Right kidney (tissue), 9 donors: ENCODE data around the gene FGD4.

Experiments
- DNase-seq: peaks from one replicate; pipeline ENCODE4 v3.0.0-alpha.2; 2016
- long read RNA-seq, 8 donors: transcript quantifications; one replicate each; lab custom pipeline, GENCODE V29; 2026

Gene FGD4
- long read RNA-seq, donor 1, partial matches to known transcripts = 6 of 6 reads
- long read RNA-seq, donor 1, other reads (novel, unspliced or antisense) = 0 of 6 reads
- long read RNA-seq, donor 2 = 0 reads
- long read RNA-seq, donor 3 = 0 reads
- long read RNA-seq, donor 4 = 0 reads
- long read RNA-seq, donor 5, partial matches to known transcripts = 0 of 1 reads
- long read RNA-seq, donor 5, other reads (novel, unspliced or antisense) = 0 of 1 reads
- long read RNA-seq, donor 6 = 0 reads
- long read RNA-seq, donor 7 = 0 reads
- long read RNA-seq, donor 8, partial matches to known transcripts = 0 of 3 reads
- long read RNA-seq, donor 8, other reads (novel, unspliced or antisense) = 0 of 3 reads

DNA sequence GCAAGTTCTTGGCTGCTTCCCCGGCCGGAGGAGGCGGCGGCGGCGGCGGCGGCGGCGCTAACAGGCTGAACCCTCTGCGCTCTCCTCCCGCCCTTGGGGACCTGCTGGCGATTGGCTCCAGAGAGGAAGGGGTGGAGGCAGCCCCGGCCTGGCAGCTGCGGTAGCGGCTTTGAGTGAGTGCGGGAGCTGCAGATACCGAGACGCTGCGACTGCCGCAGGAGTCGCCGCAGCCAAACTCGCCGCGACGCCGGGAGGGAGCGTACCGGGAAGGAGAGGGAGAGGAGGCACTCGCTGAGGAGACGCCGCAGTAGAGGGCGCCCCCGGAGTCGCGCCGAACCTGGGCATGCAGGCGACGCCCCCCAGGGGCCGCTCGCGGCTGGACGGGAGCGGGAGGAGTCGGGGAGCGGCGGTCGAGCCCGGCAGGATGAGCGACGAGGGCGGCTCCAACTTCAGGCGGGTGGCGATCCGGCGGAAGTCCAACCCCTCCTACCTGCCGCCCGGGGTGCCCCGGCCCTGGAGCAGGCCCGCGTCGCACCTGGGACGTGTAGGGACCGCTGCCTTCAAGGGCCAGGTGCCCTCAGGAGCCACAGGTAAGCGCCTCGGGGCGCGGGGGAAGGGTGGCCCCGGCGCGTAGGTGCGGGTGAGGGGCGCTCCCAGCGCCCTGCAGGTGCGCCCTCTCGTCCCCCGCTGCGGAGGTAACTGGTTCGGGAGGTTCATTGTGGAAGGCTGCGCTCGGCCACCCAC, at the start of gene FGD4:
Gene FGD4, plus strand, starts transcription at position 189 of the 744 bp plus-strand sequence.
- peak; percentile 95 for DNase-seq

DNA sequence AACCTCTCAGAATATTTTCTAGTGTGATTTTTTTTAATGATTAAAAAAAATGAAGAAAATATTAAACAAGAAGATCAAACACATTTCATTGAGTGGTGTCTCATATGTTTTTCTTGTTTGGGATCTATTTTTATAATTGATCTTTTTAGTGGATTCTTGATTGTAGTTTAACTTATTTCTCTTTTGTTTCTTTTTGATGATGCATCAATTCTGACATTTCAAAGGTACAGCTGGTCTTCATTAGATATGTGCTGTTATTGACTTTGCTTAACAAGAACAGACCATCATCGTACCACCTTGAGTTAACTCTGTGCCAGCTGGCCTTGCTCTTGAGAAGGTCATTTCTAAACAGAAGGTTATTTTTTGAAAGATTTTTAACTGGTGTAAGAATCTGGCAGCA, 45.8 kb upstream of the FGD4 start:
- DNase-seq = no peak

DNA sequence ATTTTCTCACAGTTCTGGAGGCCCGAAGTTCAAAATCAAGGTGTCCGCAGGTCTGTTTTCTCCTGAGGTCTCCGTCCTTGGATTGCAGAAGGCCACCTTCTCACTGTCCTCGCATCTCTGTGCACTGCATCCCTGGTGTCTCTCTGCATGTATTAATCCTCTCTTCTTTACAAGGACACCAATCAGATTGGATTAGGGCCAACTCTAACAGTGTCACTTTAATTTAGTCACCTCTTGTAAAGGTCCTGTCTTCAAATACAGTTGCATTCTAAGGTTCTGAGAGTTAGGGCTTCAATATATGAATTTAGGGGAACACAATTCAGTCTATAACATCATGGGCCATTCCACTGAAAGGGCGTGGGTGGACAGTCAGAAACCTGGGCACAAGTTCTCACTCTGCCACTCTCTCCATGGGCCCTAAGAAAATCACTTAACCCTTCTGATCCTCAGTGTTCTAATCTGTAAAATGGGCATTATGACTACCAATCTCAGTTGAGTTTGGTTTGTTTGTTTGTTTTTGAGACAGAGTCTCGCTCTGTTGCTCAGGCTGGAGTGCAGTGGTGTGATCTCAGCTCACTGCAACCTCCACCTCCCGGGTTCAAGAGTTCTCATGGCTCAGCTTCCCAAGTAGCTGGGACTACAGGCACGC, 41.6 kb upstream of the FGD4 start:
- no peak for DNase-seq

DNA sequence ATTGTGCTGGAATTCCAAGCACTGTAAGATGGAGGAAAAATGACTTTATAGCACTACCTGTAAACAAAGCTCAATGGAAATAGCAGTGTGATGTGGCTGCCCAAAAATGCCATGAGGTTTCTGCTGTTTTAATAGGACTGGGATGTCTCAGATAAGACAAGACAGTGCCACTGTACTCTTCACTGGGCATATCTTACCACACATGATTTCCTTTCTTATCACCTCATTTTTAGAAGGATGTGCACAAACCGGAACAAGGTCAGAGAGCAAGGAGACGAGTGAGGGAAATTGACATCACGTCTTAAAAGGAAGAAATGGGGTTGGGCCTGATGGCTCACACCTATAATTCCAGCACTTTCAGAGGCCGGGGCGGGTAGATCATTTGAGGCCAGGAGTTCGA, 38.4 kb upstream of the FGD4 start:
- DNase-seq = no peak

DNA sequence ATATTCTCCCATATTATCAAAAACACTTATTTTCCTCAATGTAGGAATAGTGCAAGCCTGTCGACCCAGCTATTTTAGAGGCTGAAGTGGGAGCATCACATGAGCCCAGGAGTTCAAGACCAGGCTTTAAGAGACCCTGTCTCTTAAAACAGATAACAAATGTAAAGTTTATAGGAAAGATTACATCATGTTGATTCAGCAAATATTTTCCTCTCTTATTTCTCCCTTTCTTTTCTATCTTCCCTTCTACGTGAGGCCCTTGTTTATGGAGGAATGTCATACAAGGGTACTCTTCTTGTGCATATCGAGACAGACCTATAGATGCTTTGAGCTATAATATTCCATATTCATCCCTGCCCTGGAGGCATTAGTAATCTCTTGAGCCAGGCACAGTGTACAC, 36.5 kb upstream of the FGD4 start:
- DNase-seq = no peak

DNA sequence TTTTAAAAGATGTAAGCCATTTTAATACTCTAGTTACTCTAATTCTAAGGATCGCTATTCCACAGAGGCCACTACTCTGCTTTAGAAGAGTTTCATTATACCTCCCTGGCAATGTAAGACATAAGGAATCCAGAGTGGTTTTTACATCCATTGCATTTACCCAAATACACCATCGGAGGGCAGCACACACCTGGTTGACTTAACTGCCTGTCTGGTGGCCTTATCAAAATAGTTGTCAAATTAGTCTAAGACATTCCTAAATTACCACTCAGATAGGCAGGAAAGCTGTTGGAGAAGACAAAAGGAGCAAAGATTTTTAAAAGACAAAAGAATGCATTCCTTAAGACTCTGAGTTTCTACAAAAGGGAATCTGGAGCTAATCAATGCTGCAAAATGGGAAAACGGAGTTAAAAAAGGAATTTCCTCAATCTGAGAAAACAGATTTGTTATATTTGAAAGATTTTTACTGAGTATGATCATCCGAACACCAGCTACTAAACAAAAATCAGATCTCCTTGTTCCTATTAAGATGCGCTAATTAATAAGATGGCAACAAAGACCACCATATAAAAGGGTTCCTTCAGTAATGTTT, 33.8 kb upstream of the FGD4 start:
- DNase-seq = peak; percentile 18

DNA sequence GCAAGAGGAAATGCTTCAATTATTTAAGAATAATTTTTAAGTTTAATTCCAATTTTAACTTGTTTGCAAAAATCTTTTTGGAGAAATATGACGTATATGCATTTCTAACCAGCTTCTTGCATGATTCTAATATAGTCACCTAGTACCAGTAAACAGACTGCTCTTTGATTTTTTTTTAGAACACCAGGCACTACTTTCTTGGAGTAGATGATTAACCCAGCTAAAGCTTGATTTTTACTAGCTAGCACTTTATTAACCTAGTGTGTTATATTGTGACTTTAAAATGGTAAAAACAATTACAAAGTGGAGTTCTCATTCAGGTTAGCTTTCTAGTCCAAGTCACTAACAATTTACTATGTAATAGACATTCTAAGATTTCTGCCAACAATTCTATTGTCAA, 32.6 kb upstream of the FGD4 start:
- DNase-seq = no peak

DNA sequence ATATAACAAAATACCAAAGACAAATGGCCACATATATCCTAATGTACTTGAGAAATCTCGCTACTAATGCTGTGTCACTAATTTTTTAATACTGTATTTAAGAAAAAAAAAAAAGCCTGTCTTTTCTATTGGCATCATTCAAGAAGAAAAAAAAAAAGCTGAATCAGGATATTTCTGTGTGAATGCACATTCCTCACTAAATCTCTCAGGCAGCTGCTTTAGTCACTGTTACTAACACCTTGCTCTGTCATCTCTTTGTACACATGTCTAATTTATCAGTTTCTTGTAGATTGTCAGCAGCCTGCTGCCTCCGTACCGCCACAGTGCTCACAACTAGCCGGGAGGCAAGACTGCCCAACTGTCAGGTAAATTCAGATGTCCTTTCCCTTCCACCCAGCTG, 32.0 kb upstream of the FGD4 start:
- DNase-seq = no peak

DNA sequence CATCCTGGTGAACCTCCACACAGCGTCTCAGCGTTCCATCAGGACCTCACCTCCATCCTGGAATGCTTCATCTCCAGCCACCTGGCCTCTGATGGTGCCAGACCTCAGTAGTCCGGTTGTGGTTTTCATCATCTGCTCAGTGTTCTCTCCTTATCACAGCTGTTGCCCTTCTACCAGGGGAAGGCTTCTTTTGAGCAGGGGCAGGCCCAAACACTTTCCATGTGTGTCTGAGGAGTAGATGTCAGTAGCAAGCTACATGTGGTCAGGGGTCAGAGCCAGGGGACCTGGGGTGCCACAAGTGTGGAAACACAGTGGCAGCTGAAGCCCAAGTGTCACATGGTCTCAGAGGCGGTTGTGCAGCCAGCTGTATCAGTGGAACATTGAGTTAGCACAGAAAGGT, 30.2 kb upstream of the FGD4 start:
- DNase-seq = no peak

DNA sequence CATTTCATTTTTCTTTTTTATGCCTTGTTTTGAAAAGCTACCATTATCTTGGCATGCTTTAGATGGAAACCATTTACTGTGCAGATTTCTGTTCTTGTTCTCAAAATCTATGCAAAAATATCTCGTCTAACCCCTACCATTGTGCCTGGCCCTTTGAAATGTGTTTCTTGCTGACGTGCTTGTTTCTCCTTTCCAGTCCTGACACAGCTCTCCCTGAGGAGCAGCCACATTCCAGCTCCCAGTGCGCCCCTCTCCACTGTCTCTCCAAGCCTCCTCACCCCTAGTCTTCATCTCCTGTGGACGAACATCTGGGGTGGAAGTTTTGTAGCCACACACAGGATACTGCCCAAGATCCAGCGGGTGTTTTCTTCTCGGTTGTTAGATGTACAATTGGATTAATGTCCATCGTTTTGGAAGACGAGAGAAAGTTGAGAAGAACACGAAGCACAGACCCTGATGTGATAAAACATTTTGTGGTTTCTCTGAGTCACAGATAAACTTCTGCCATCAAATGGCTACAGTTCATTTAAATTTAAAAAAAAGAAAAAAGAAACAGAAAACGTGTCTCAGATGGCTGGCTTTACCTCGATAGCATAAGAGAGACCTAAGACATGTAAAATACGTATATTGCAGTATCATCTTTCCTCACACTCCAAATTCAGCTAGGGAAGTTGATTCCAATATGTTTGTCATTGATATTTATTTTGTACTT, 21.9 kb upstream of the FGD4 start:
- no peak for DNase-seq

DNA sequence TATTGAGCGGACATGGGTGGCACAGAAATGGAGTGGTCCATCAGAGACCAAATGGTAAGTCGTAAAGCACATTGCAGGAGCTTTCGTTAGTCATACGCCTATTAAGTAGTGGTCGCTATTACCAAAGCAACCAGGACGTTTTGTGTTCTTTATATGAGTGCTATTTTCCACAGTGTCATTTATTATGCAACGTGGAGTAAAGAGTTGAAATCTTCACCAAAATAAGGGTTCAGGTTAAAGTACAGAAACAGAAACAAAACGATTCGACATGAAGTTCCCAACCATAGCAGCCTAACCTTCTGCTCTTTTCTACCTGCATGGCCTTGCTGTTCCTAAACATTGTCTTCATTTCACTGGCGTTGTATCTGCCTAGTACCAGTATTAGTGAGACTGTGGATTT, 20.1 kb upstream of the FGD4 start:
- no peak for DNase-seq

DNA sequence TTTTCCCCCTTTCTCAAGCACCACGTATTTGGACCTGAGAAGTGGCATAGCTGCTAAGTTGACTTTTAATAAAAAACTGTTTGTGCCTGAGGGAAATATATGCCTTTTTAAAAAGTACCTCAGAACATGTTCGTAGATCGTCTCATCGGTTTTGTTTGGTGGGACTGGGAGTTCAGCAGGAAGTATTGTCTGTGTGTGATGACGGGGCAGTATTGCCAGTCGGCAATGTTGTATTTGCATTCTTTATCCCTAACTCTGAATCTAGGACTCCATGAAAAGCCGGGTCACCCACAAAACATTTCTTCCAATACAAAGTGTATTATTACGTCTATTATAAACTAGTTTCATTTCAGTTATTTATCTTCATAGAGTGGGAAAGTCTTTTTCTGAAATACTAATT, 19.7 kb upstream of the FGD4 start:
- no peak for DNase-seq

DNA sequence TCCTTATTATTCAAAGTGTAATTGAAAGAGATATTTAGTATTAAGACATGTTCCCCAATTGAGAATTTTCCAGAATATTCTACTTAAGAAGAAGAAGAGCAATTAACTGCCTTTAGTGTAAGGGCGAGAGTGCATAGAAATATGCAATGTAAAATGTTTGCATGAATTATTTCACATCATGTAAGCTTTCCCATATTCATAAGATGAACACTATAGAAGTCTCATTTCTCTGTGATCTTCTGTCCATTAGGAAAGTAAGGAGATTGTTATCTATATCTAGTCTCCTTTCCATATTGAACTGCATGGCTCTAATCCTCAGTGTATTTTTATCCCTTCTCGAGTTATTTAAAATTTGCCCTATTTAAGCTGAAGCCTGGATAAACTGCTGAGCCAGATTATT, 17.1 kb upstream of the FGD4 start:
- no peak for DNase-seq

DNA sequence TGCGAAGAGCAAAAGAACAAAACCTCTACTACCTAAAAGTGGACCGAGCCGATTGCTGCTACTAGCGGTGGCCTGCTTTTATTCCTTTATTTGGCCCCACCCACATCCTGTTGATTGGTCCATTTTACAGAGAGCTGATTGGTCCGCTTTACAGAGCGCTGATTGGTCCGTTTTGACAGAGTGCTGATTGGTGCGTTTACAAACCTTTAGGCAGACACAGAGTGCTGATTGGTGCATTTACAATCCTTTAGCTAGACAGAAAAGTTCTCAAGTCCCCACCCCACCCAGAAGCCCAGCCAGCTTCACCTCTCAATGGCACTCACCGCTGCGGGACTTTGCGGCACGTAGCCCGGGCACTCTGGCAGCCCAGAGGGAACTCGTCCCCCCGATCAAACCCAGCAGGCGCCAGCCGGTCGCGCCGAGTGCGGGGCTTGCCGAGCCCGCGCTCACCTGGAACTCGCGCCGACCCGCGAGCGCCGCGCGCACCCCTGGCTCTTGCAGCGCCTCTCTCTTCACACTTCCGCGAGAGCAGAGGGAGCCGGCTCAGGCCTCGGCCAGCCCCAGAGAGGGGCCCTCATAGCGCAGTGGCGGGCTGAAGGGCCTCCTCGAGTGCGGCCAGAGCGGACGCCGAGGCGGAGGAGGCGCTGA, 8.7 kb upstream of the FGD4 start:
- DNase-seq = peak; percentile 67

DNA sequence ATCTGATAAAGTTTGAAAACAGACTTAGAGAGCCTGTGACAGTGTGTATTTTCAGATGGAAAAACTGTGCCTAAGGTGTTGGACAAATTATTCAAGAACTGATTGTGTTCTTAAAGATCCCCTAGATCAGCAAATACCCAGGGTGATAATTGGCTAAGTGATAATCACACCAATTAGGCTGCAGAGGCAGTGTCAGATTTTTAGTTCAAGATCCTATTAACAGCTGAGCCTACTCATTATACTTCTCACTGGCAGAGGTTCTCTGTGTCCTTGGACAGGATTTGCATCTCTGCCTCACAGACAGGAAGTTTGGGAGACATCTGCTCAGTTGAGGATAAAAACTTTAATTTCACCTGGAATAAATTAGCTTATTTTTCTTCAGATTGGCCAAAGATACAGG, 4.3 kb upstream of the FGD4 start:
- no peak for DNase-seq

DNA sequence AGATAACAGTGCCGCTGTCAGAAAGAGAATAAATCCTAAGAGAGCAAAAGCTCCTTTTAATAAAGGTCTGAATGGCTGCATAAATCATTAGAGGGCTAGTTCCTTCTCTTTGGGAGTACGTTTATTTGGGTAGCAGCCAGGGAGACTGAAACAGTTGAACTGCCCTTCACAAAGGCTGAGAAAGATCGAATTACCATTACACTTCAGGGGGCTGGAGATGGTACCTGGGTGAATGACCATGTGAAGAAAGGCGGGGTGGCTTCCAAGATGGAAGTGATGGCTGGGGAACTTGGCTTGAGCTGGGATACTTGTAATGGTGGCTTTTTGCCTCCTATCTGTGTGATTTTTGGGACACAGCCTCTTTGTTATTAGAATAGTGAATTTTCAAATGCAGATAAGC, 1.7 kb upstream of the FGD4 start:
- no peak for DNase-seq

DNA sequence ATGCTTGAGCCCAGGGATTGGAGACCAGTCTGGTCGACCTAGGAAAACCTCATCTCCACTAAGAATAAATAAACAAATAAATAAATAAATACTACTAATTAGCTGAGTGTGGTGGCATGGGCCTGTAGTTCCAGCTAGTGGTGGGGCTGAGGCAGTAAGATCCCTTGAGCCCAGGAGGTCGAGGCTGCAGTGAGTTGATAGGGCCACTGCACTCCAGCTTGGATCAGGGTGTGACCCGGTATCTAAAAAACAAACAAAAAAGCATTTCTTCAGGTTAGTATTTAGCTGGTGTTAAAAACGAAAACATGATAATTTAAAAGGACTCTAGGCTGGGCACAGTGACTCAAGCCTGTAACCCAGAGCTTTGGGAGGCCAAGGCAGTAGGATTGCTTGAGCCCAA, 1.2 kb upstream of the FGD4 start:
- DNase-seq = no peak

DNA sequence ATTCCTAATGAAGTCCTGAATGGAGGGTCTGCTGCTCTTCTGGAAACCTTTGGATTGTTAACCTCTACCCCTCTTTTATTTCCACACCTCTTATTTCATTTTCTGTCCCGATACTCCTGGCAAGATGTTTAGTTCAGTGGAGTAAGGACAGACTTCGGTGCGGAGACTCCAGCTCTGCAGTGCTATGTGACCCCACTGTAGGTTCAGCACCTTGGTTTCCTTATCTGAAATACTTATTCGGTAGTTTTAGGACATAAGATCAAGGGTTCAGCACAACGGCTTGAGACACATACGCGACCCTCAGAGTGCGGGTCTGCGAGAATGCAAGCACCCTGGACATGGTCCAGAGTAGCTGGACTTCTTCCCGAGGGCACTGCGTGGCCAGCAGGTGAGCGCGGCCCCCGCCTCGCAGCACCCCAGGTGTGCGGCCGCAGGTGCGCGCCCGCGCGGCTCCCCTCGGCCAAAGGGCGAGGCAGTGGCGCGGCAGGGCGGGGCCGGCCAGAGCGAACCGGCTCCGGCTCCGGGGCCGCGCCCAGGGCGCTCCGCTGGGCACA, 465 bp upstream of the FGD4 start:
- peak; percentile 62 for DNase-seq

DNA sequence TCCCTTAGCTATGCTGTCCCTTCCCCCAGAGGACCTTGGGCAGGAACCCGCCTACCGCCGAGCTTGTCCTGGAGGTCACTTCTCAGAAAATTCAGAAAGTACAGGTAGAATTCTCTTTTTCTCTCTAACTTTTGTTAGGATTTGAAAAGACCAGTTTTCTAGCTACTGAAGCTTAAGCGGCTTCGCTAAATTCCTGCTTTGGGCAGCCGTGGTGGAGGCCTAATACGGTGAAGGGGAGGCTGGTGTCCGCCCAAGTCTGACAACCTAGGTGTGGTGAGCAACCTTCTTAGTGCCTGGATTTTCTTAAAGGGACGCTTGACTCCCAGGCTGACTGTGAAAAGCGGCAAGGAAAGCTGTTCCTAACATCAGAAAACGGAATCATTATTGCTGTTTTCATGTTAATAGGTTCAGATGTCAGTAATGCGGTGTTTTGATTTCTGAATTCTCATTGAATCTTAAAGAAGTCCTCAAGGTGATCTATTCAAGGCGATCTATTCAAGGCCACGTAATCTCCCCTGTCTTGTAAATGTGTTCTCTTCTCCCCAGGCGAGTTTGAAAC, 835 bp downstream of the FGD4 start:
- no peak for DNase-seq

DNA sequence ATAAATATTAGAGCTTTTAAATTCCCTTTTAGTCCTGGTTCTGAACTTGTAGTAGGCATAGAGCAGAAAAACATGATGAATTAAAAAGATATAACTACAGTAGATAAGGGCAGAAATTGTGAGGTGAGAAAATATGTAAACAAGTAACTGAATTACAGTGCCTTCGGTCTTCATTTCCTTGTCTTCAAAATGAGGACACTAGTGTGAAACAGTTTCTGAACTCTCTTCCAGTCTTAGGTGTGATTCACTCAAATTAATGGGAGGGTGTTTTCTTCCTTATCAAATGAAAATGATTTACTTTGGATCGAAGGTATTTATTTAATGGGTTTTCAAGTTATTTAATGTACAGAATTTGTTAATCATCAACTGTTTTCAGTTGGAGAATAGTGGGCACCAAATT, 1.5 kb downstream of the FGD4 start:
- no peak for DNase-seq

DNA sequence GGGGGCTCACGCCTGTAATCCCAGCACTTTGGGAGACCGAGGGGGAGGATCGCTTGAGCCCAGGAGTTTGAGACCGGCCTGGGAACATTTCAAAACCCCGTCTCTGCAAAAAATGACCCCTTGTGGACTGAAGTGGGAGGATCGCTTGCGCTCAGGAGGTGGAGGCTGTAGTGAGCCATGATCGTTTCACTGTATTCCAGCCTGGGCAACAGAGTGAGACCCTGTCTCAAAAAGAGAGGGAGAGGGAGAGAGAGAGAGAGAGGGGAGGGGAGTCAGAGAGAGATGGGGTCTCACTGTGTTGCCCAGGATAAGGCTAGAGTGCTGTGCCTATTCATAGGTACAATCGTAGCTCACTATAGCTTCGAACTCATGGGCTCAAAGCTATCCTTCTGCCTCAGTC, 2.8 kb downstream of the FGD4 start:
- DNase-seq = no peak
